GM23338 (cell line): Measurements from ENCODE around the gene CIC. TPM values are rescaled to one million over a fixed set of nuclear protein-coding genes. Genes with fewer than 3 reads are reported as not detected.
A peak's percentile ranks its signal among the peaks of the same experiment; 100 is the strongest.

Experiments
- ATAC-seq: fragments of 200-7000 bp; cut with Tn5 transposase; 3 replicates; pipeline ENCODE4 v1.9.1; 2020
- DNase-seq: peaks from one replicate; pipeline ENCODE4 v3.0.0-alpha.2; 2015; ENCODE audit warnings: low spot score
- H2AFZ ChIP-seq: fragments of 200-600 bp; sonication (generic); 2 replicates; pipeline ENCODE4 v1.8.0; 2016; ENCODE audit warnings: antibody characterized with exemption, mild to moderate bottlenecking, moderate library complexity
- H3F3A ChIP-seq: fragments of 200-600 bp; sonication (generic); replicated peaks from 2 replicates; pipeline ENCODE4 v1.8.0; 2017; ENCODE audit warnings: antibody characterized with exemption, mixed run types, low read depth
- H3K27ac ChIP-seq: fragments of 200-600 bp; sonication (generic); 2 replicates; pipeline ENCODE4 v1.6.1; 2016; ENCODE audit warnings: low read depth
- H3K27me3 ChIP-seq: fragments of 200-600 bp; sonication (generic); 2 replicates; pipeline ENCODE4 v1.8.0; 2016; ENCODE audit warnings: mild to moderate bottlenecking, mixed run types, moderate library complexity; ENCODE audit not compliant: insufficient read depth
- H3K36me3 ChIP-seq: fragments of 200-600 bp; sonication (generic); 2 replicates; pipeline ENCODE4 v1.8.0; 2016; ENCODE audit warnings: mild to moderate bottlenecking; ENCODE audit not compliant: insufficient read depth
- H3K4me1 ChIP-seq: fragments of 200-600 bp; sonication (generic); 2 replicates; pipeline ENCODE4 v1.8.0; 2016; ENCODE audit warnings: mild to moderate bottlenecking, moderate library complexity; ENCODE audit not compliant: insufficient read depth
- H3K4me2 ChIP-seq: fragments of 200-600 bp; sonication (generic); 2 replicates; pipeline ENCODE4 v1.7.1; 2017; ENCODE audit warnings: mixed run types
- H3K4me3 ChIP-seq: fragments of 200-600 bp; sonication (generic); 2 replicates; pipeline ENCODE4 v1.6.1; 2016; ENCODE audit warnings: mixed run types
- H3K79me2 ChIP-seq: fragments of 200-600 bp; sonication (generic); replicated peaks from 2 replicates; pipeline ENCODE4 v1.8.0; 2017; ENCODE audit warnings: mild to moderate bottlenecking; ENCODE audit not compliant: insufficient read depth
- H3K9me2 ChIP-seq: fragments of 200-600 bp; sonication (generic); 2 replicates; pipeline ENCODE4 v1.8.0; 2017; ENCODE audit not compliant: insufficient read depth
- H4K20me1 ChIP-seq: fragments of 200-600 bp; sonication (generic); replicated peaks from 2 replicates; pipeline ENCODE4 v1.8.0; 2017; ENCODE audit warnings: mild to moderate bottlenecking; ENCODE audit not compliant: insufficient read depth
- H3K27ac Mint-ChIP-seq: 2 replicates; pipeline ENCODE4 v1.8.0; 2020; ENCODE audit warnings: inconsistent platforms, mild to moderate bottlenecking, moderate library complexity, mixed read lengths
- H3K27me3 Mint-ChIP-seq: 3 replicates; pipeline ENCODE4 v1.8.0; 2022; ENCODE audit warnings: low read depth, mild to moderate bottlenecking, moderate library complexity, mixed read lengths, inconsistent platforms; ENCODE audit not compliant: insufficient read depth, poor library complexity
- H3K36me3 Mint-ChIP-seq: 3 replicates; pipeline ENCODE4 v1.8.0; 2021; ENCODE audit warnings: low read depth, mild to moderate bottlenecking, inconsistent platforms, moderate library complexity, mixed read lengths
- H3K4me1 Mint-ChIP-seq: 3 replicates; pipeline ENCODE4 v1.8.0; 2020; ENCODE audit warnings: mild to moderate bottlenecking, inconsistent platforms, mixed read lengths
- H3K4me3 Mint-ChIP-seq: 3 replicates; pipeline ENCODE4 v1.8.0; 2021; ENCODE audit warnings: moderate library complexity, mild to moderate bottlenecking, inconsistent platforms, mixed read lengths
- H3K9me3 Mint-ChIP-seq: 3 replicates; pipeline ENCODE4 v1.8.0; 2020; ENCODE audit warnings: moderate library complexity, mild to moderate bottlenecking, inconsistent platforms, mixed read lengths
- CREB1 ChIP-seq: fragments of 250-450 bp; sonication (Bioruptor Pico); IDR thresholded peaks from 2 replicates; pipeline ENCODE4 v1.5.0; 2020; ENCODE audit warnings: low read depth, mild to moderate bottlenecking, moderate library complexity
- CTCF ChIP-seq, 2 experiments: fragments of 200-600 bp in 1 of 2; sonication (generic) in 1 of 2; conservative IDR thresholded peaks; 2 replicates each; pipeline versions ENCODE4 v1.5.1 to v1.6.1; 2016 to 2017; ENCODE audit warnings: antibody characterized with exemption in 2 of 2, low read depth in 2 of 2, mild to moderate bottlenecking in 2 of 2, moderate library complexity in 1 of 2
- ETS1 ChIP-seq: IDR thresholded peaks from 2 replicates; pipeline ENCODE4 v1.6.1; 2016; ENCODE audit warnings: antibody characterized with exemption
- EZH2 ChIP-seq: fragments of 200-600 bp; sonication (generic); IDR thresholded peaks from one replicate; pipeline ENCODE4 v1.8.0; 2017; ENCODE audit warnings: antibody characterized with exemption, mild to moderate bottlenecking, low read depth; ENCODE audit not compliant: unreplicated experiment
- EZH2phosphoT487 ChIP-seq: fragments of 200-600 bp; sonication (generic); IDR thresholded peaks from one replicate; pipeline ENCODE4 v1.8.1; 2018; ENCODE audit warnings: antibody characterized with exemption; ENCODE audit not compliant: unreplicated experiment
- REST ChIP-seq: IDR thresholded peaks from one replicate; pipeline ENCODE4 v1.6.1; 2018; ENCODE audit warnings: antibody characterized with exemption; ENCODE audit not compliant: unreplicated experiment
- ZNF114 ChIP-seq: fragments of 250-450 bp; sonication (Bioruptor Pico); IDR thresholded peaks from 2 replicates; pipeline ENCODE4 v1.5.0; 2020; ENCODE audit warnings: mild to moderate bottlenecking, moderate library complexity
- ZNF331 ChIP-seq: fragments of 250-450 bp; sonication (Bioruptor Pico); IDR thresholded peaks from 2 replicates; pipeline ENCODE4 v1.5.0; 2020; ENCODE audit warnings: low read depth, mild to moderate bottlenecking, moderate library complexity
- ZNF462 ChIP-seq: fragments of 250-450 bp; sonication (Bioruptor Pico); IDR thresholded peaks from 2 replicates; pipeline ENCODE4 v1.5.0; 2020; ENCODE audit warnings: mild to moderate bottlenecking, moderate library complexity
- polyA plus RNA-seq: library from polyadenylated mRNA; unstranded; fragments of >200 nt; fragmentation: Nextera tagmentation; extraction: Ambion mirVana; gene quantifications from 2 replicates; pipeline ENCODE4 v1.2.1, GENCODE V29; 2016
- total RNA-seq: library from RNA; depleted of rRNA; stranded (reverse); fragments of >200 nt; shearing (Covaris generic); gene quantifications from 2 replicates; pipeline ENCODE4 v1.2.3, GENCODE V29; 2014

Gene CIC
- total and polyA plus RNA-seq, 2 experiments from 2014 or later = 13.2 to 42.0 TPM

- no peak within 1 kb of the TSS for H3K27ac Mint-ChIP-seq
- TF ChIP-seq EZH2phosphoT487 (no peak), ZNF331 (CRISPR knock-in tag) (no peak), EZH2 (no peak), ETS1 (no peak), CTCF (conservative IDR thresholded peaks at IDR 0.05; ENCODE audit: low read depth in 2 of 2) (peak in 1 of 2 experiments; percentile 20; a peak in 2 of 4 replicates), REST (peak; percentile 78), ZNF462 (no peak), CREB1 (CRISPR knock-in tag) (no peak), ZNF114 (0 out of 2 replicates have a peak, but pooled peaks have one; percentile 46)
Measured at GRCh38 chr19:42313096-42313839, 44.2 kb downstream of the CIC start, which contains the start of gene TMEM145. TMEM145 (plus strand) TSS chr19:42313309; CDS start chr19:42313377, 68 bp downstream.

More at GRCh38 chr19:42313096-42313839, 44.2 kb downstream of the CIC start, which contains the start of gene TMEM145:
- peaks cover 35% of the 10 kb centered on the region for H3K27me3 Mint-ChIP-seq
- H3K4me1 ChIP-seq = peaks cover 5% of the 10 kb centered on the region; the same call in 1 of the 2 replicates
- no peak within 1 kb of the TSS for H3K27ac ChIP-seq
- peak within 1 kb of the TSS; percentile 94 for H3K4me2 ChIP-seq
- no peaks in the 10 kb centered on the region for H3K79me2 ChIP-seq
- peak within 1 kb of the TSS; percentile 81 for H3K4me3 Mint-ChIP-seq
- peak within 1 kb of the TSS; percentile 99 for H2AFZ ChIP-seq
- H3F3A ChIP-seq = 0 out of 2 replicates have a peak, but pooled peaks cover 15% of the 10 kb centered on the region
- peaks cover 23% of the 10 kb centered on the region for H3K27me3 ChIP-seq
- no peaks in the 10 kb centered on the region for H3K36me3 ChIP-seq
- no peaks in the 10 kb centered on the region for H4K20me1 ChIP-seq
- peaks cover 15% of the 10 kb centered on the region for H3K4me1 Mint-ChIP-seq
- DNase-seq = peak; percentile 84
- peak; percentile 83 for ATAC-seq
- H3K9me3 Mint-ChIP-seq = no peaks in the 10 kb centered on the region
- H3K9me2 ChIP-seq = no peaks in the 10 kb centered on the region
- no peaks in the 10 kb centered on the region for H3K36me3 Mint-ChIP-seq
- peak within 1 kb of the TSS; percentile 97 for H3K4me3 ChIP-seq
